ENCODE data around the gene CARS1.

The CARS1 gene

GRCh38 chr11:3057069-3057963 lies at the start of gene CARS1:
Gene CARS1, minus strand, starts transcription at chr11:3057423. Its CDS starts 56 bp downstream, at chr11:3057367.
- peak; percentile 94 for DNase-seq

GRCh38 chr11:3105791-3106735 lies 48.8 kb upstream of the CARS1 start:
- no peak for DNase-seq

- no peak for DNase-seq
Measured at GRCh38 chr11:3104961-3105790, 48.0 kb upstream of the CARS1 start.

- DNase-seq = no peak
Measured at GRCh38 chr11:3104051-3104714, 47.0 kb upstream of the CARS1 start.

GRCh38 chr11:3103076-3103475 lies 45.9 kb upstream of the CARS1 start:
- no peak for DNase-seq

GRCh38 chr11:3102641-3102921 lies 45.4 kb upstream of the CARS1 start:
- no peak for DNase-seq

GRCh38 chr11:3101921-3102640 lies 44.9 kb upstream of the CARS1 start:
- DNase-seq = no peak

- DNase-seq = no peak
Measured at GRCh38 chr11:3099178-3099577, 42.0 kb upstream of the CARS1 start.

- no peak for DNase-seq
Measured at GRCh38 chr11:3096909-3097530, 39.8 kb upstream of the CARS1 start.

- no peak for DNase-seq
Measured at GRCh38 chr11:3095712-3096361, 38.6 kb upstream of the CARS1 start.

- DNase-seq = no peak
Measured at GRCh38 chr11:3094223-3094824, 37.1 kb upstream of the CARS1 start.

GRCh38 chr11:3093281-3094191 lies 36.3 kb upstream of the CARS1 start:
- DNase-seq = no peak

- no peak for DNase-seq
Measured at GRCh38 chr11:3092603-3093141, 35.4 kb upstream of the CARS1 start.

GRCh38 chr11:3091846-3092602 lies 34.8 kb upstream of the CARS1 start:
- DNase-seq = peak; percentile 63

GRCh38 chr11:3091081-3091845 lies 34.0 kb upstream of the CARS1 start:
- no peak for DNase-seq

GRCh38 chr11:3090096-3090901 lies 33.1 kb upstream of the CARS1 start:
- DNase-seq = no peak

Measured in hematopoietic multipotent progenitor cell treated with erythropoietin and hydrocortisone succinate and interleukin-3 and kit ligand, for 8 days (in vitro differentiated cells).